Measurements from ENCODE around the gene SIRPB1.

DNA sequence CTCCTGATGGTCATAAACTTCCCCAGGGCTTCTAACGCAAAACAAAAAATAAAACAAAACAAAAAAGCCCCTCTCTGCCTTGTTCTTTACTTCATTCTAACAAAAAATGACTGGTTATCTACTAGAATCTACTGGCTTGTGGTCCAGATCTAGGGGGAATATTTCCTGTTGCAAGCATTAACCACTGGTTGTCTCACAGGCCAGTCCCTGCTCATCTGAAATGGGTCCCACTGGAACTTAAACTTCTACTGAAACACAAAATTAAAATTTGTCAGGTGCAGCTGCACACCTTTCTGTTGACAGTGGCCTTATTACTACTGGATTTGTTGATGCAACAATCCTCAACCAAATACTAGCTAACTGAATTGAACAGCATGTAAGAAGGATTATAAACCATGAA is 32.3 kb upstream of the SIRPB1 start:
- TF ChIP-seq, protein P1, sequence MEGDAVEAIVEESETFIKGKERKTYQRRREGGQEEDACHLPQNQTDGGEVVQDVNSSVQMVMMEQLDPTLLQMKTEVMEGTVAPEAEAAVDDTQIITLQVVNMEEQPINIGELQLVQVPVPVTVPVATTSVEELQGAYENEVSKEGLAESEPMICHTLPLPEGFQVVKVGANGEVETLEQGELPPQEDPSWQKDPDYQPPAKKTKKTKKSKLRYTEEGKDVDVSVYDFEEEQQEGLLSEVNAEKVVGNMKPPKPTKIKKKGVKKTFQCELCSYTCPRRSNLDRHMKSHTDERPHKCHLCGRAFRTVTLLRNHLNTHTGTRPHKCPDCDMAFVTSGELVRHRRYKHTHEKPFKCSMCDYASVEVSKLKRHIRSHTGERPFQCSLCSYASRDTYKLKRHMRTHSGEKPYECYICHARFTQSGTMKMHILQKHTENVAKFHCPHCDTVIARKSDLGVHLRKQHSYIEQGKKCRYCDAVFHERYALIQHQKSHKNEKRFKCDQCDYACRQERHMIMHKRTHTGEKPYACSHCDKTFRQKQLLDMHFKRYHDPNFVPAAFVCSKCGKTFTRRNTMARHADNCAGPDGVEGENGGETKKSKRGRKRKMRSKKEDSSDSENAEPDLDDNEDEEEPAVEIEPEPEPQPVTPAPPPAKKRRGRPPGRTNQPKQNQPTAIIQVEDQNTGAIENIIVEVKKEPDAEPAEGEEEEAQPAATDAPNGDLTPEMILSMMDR (optimal IDR thresholded peaks at IDR 0.05 in 1 of 3, IDR thresholded peaks at IDR 0.05 in 1 of 3, conservative IDR thresholded peaks at IDR 0.05 in 1 of 3; ENCODE audit: extremely low read depth in 1 of 3, insufficient read depth in 2 of 3, low read length in 3 of 3), result no peak
- TF ChIP-seq EZH2 (IDR thresholded peaks at IDR 0.05; ENCODE audit: low read length), result no peak

Measured in keratinocyte (primary cell).